ENCODE results near the gene PRF1.

DNA sequence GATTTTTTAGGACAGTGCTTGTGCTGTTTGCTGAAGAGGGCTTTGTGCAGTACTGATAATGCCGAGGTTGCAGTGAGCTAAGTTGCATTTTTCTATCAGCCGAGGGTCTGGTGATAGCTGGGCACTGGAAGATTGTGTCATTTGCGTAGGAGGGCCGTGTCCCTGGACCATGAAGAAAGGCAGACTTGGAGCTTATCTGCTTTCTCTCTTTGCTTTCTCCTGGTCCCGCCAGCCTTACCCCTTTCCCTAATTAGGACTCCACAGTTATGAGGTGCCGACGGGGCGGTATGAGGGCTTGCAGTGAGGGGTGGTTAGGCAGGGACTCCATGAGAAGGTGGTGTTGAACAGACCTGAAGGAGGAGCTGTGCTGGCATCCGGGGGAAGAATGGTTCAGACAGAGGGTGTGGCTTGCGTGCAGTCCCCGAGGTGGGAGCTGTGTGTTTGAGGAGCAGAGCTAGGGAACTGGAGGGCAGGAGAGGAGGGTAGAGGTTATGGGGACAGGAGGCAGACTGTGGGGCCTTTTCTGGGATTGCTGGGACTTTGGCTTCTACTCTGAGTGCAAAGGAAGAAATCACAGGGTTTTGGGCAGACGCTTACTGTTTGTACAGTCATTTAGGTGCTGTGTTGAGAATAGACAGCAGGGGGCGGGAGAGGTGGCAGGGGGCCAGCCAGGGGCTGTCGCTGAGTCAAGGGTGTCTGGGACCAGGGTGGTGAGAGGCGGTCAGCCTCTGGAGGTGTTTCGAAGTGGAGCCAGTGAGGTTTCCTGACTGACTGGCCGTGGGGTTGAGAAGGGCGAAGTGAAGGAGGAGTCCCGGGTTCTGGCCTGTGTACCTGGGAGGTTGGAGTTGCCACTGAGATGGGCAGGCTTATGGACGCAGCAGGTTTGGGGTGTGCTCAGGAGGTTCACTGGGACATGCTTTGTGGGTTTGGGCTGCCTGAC is 43.4 kb downstream of the PRF1 start:
- TF ChIP-seq, protein P1, sequence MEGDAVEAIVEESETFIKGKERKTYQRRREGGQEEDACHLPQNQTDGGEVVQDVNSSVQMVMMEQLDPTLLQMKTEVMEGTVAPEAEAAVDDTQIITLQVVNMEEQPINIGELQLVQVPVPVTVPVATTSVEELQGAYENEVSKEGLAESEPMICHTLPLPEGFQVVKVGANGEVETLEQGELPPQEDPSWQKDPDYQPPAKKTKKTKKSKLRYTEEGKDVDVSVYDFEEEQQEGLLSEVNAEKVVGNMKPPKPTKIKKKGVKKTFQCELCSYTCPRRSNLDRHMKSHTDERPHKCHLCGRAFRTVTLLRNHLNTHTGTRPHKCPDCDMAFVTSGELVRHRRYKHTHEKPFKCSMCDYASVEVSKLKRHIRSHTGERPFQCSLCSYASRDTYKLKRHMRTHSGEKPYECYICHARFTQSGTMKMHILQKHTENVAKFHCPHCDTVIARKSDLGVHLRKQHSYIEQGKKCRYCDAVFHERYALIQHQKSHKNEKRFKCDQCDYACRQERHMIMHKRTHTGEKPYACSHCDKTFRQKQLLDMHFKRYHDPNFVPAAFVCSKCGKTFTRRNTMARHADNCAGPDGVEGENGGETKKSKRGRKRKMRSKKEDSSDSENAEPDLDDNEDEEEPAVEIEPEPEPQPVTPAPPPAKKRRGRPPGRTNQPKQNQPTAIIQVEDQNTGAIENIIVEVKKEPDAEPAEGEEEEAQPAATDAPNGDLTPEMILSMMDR (IDR thresholded peaks at IDR 0.05) = peak in 4 of 6 experiments; percentile 42 to 73 (median 54)
- peak in 1 of 2 donors; percentile 10 for TF ChIP-seq POLR2A (IDR thresholded peaks at IDR 0.05)

Data from thyroid gland (tissue), 4 donors.